ENCODE data around the gene CLEC2L.

GRCh38 chr7:139500770-139501138 is 22.7 kb upstream of the CLEC2L start:
- TF ChIP-seq CTCF (IDR thresholded peaks at IDR 0.05): no peak
- no peak for TF ChIP-seq POLR2A (IDR thresholded peaks at IDR 0.05)
- TF ChIP-seq POLR2AphosphoS5 (IDR thresholded peaks at IDR 0.05): no peak
- no peak for TF ChIP-seq EP300 (IDR thresholded peaks at IDR 0.05; ENCODE audit: low read depth)

Measured in transverse colon (tissue), 4 donors.